SK-N-SH treated with all-trans-retinoic acid at 6 μM for 48 hours (cell line): ENCODE results near the gene ZNRF2.

Experiments
- CREB5 ChIP-seq: fragments of 250-450 bp; sonication (Bioruptor Pico); IDR thresholded peaks from 2 replicates; pipeline ENCODE4 v1.5.1; 2020; ENCODE audit warnings: low read depth, mild to moderate bottlenecking, moderate library complexity
- ESRRG ChIP-seq: fragments of 250-450 bp; sonication (Bioruptor Pico); IDR thresholded peaks from 2 replicates; pipeline ENCODE4 v1.6.1; 2021; ENCODE audit warnings: mild to moderate bottlenecking
- PATZ1 ChIP-seq: fragments of 250-450 bp; sonication (Bioruptor Pico); IDR thresholded peaks from 2 replicates; pipeline ENCODE4 v1.8.0; 2020; ENCODE audit warnings: mild to moderate bottlenecking, moderate library complexity, borderline replicate concordance
- PPARA ChIP-seq: fragments of 250-450 bp; sonication (Bioruptor Pico); IDR thresholded peaks from 2 replicates; pipeline ENCODE4 v1.5.0; 2020; ENCODE audit warnings: mild to moderate bottlenecking, borderline replicate concordance
- RARB ChIP-seq: fragments of 250-450 bp; sonication (Bioruptor Pico); IDR thresholded peaks from 2 replicates; pipeline ENCODE4 v1.8.0; 2021; ENCODE audit warnings: mild to moderate bottlenecking, moderate library complexity
- TCF4 ChIP-seq: fragments of 250-450 bp; sonication (Bioruptor Pico); IDR thresholded peaks from 2 replicates; pipeline ENCODE4 v1.8.0; 2021; ENCODE audit warnings: mild to moderate bottlenecking, moderate library complexity, borderline replicate concordance
- TOX ChIP-seq: fragments of 250-450 bp; sonication (Bioruptor Pico); IDR thresholded peaks from 2 replicates; pipeline ENCODE4 v1.8.0; 2021; ENCODE audit warnings: mild to moderate bottlenecking, moderate library complexity, borderline replicate concordance
- TSHZ2 ChIP-seq: fragments of 250-450 bp; sonication (Bioruptor Pico); IDR thresholded peaks from 2 replicates; pipeline ENCODE4 v1.5.0; 2020; ENCODE audit warnings: mild to moderate bottlenecking, moderate library complexity
- ZFP3 ChIP-seq: fragments of 250-450 bp; sonication (Bioruptor Pico); IDR thresholded peaks from 2 replicates; pipeline ENCODE4 v1.5.0; 2020; ENCODE audit warnings: mild to moderate bottlenecking, moderate library complexity
- ZFP30 ChIP-seq: fragments of 450-650 bp; formaldehyde crosslinking; IDR thresholded peaks from 2 replicates; pipeline ENCODE4 v1.5.0; 2022; ENCODE audit warnings: mild to moderate bottlenecking, moderate library complexity
- ZNF565 ChIP-seq: fragments of 450-650 bp; formaldehyde crosslinking; conservative IDR thresholded peaks from 2 replicates; pipeline ENCODE4 v1.5.0; 2020; ENCODE audit warnings: low read depth, mild to moderate bottlenecking, moderate library complexity
- ZNF8 ChIP-seq: fragments of 450-650 bp; formaldehyde crosslinking; IDR thresholded peaks from 2 replicates; pipeline ENCODE4 v1.5.0; 2020; ENCODE audit warnings: mild to moderate bottlenecking, moderate library complexity

- TF ChIP-seq ZNF565 (CRISPR knock-in tag) (no peak), ZFP30 (CRISPR knock-in tag) (no peak), CREB5 (no peak), ZNF8 (no peak), ZFP3 (CRISPR knock-in tag) (no peak), PATZ1 (no peak), TOX (CRISPR knock-in tag) (no peak), PPARA (CRISPR knock-in tag) (no peak), TCF4 (CRISPR knock-in tag) (no peak), ESRRG (CRISPR knock-in tag) (no peak), RARB (CRISPR knock-in tag) (no peak), TSHZ2 (no peak)
Observed at GRCh38 chr7:30253796-30254165, 30.6 kb upstream of the ZNRF2 start.
